SIG-M5 (cell line): ENCODE results near the gene TTC23L.

Experiments used
- DNase-seq: peaks from one replicate; lab custom pipeline; 2025; lab: John Stamatoyannopoulos, UW

Gene TTC23L

DNA sequence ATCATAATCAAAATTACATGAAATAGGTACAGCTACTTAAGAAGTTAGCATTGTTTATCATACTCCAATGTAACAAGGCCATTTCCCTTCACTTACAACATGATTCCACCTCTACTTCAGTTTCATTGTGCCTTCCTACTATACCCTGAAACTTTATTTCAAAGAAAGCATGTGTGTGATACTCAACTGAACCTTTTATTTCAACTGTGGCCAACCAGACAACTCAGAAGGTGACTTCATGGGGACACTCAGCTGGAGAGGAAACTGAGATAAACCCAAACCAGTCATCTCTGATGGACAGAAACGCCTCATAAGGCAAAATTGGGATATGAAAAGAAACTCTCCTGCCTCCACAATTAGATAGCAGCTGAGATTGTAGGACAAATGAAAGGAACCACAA lies 5.9 kb upstream of the TTC23L start:
- no peak for DNase-seq

DNA sequence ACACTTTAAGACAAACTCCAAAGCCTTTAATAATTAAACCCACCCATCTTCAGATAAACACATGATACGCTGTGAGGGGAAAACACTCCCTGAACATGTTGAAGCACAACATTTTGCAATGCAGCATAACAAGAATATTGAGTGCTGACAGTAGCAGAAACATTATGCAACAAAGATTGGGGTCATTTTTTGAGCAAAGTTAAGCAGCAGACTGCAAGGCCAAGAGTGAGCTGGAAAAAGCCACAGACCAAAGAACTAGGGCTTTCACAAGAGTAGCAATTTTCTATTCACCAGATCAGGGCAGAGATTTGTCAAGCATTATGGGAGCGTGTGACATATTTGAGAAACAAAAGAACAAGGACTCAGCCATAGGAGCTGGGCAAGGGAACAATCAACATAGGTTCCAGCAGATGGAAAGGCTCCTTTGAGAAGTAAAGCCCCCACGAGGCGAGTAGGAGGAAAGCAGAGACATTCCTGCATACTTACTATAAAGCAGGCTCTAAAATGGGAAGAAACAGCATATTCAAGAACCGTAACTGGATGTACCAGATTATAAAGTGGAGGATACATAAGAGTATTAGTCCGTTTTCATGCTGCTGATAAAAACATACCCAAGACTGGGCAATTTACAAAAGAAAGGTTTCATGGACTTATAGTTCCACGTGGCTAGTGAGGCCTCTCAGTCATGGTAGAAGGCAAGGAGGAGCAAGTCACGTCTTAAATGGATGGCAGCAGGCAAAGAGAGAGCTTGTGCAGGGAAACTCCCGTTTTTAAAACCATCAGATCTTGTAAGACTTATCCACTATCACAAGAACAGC lies 4.8 kb upstream of the TTC23L start:
- DNase-seq: no peak

DNA sequence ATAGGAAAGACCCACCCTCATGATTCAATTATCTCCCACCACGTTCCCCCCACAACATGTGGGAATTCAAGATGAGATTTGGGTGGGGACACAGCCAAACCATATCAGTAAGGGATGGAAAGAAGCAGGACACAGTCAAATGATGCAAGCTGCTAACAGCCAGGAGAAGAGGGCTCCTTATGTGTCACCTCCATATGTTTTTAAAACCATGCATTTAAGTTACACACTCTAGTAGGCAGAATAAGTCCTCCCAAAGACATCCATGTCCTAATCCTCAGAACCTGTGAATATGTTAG lies 4.2 kb upstream of the TTC23L start:
- DNase-seq: no peak

DNA sequence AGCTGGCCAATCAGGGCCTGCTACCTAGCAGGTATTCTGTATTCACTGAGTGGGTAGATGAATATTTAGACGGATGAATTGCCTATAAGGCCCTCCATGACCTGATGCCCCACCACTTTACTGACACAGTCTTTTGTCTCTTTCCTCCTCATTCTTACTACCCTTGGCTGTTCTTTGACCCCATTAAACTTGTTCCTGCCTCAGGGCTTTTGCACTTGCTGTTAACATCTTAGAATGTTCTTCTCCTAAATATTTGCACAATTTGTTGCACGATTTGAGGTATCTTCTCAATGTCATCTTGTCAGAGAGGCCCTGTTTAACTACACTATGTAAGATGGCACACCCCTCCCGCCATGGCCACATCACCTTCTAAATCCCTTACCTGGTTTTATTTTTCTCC lies 3.3 kb upstream of the TTC23L start:
- no peak for DNase-seq

DNA sequence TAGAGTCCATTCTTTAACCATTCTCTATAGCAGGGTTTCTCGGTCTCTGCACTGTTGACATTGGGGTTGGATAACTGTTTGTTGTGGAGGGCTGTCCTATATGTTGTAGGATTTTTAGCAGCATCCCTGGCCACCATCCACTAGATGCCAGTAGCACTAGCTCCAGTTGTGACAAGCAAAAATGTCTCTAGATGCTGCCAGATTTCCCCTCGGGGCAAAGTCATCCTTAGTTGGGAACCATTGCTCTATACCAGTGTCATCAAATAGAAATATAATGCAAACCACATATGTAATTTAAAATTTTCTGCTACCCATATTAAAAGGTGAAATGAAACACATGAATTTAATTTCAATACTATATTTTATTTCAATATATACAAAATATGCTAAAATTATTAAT lies 2.9 kb downstream of the TTC23L start:
- no peak for DNase-seq

DNA sequence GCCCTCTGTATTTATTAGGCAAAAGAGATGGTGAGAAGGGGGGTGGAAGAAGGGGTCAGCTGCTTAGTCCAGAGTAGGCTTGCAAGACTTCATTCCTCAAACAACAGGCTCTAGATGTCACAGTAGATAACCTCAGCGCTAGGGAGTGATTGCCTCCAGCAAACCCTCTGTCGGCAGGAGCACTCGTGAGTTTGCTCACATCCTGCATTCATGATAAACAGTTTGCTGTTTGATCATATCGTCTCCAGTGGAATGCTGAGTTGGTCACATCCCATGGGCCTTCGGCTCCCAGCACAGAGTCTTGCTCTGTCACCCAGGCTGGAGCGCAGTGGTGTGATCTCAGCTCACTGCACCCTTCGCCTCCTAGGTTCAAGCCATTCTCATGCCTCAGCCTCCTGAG lies 3.6 kb downstream of the TTC23L start:
- DNase-seq: no peak

DNA sequence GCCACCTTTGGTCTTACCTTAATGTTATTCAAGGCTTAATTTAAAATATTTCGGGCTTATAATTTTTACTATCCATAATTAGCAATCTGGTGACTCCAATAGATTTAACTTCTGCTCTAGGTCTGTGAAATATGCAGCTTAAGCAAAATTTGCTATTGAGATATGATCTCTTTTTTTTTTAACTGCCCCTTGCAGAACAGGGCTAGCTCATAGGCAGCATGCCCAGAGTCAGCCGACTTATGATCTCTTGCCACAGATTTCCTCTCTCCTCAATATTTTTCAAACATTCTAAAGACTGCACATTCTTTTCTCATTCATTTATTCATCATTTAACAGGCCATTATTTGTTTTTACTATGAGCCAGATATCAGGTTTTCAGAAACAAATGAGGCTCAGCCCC lies 4.5 kb downstream of the TTC23L start:
- DNase-seq: no peak

DNA sequence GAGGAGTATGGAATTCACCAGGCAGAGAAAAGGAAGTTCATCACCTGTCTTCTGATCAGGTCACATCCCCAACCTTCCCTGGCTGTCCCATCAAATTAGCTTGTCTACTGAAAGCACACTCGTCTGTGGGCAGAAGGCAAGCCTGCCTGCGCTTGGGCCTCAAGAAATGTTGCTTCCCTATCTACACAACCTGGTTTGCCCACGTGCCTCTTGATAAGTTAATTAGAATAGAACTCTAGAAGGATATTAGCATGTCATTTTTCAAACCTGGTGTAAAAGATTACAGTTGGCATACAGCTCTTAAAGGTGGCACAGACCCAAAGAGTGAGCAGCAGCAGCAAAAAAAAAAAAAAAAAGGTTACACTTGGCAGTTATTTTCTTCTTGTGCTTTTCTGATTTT lies 5.1 kb downstream of the TTC23L start:
- DNase-seq: no peak

DNA sequence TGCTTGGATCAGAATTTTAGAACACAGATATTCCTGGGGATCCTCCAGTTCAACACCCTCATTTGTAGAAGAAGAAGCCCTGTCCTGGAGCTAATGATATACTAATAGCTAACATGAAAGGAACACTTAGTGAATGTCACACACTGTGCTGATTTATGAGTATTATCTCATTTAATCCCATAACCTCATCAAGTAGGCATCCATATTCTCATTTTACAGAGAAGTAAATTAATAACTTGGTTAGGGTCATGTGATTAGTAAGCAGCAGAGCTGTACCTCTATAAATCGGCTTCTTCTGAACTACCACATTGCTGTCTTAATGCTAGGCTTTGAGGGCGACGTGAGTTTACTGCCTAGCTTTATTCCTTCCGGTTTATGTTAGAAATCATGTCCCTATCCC lies 6.0 kb downstream of the TTC23L start:
- DNase-seq: no peak

DNA sequence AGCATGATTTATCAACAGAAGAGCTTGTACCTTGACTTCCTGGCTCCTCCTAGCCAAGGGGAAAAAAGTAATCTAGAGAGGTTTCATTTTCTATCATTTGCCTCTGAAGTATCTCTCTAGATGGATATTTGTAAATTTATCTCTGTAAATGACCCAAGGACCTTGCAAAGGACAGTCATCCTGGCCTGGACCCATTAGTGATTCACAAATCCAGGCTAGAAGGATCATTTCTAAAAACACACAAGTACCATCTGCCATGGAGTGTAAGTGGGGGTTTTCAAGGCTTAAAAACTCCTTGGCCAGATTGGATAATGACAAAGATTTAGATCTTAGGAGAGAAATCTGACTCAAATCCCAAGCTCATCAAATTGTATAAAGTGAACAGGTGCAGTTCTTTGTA lies 8.1 kb downstream of the TTC23L start:
- DNase-seq: no peak

DNA sequence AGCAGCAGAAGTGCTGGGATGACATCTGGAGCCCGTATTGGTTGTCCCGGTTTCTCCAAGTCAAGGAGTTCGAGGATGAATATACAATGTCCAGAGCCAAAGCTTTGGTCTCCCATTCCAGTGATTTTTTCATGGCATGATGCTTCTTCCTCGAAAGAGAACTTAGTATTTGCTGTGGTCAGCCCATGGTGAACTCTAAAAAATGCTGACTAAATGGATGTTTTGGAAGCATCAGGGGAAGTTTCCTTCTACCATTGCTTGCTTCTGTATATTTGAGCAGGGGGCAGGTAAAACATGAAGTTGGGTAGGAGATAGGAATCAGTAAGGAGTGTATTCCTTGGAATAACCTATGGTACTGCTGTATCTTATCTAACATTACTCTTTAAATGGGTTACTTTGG lies 8.6 kb downstream of the TTC23L start:
- no peak for DNase-seq

DNA sequence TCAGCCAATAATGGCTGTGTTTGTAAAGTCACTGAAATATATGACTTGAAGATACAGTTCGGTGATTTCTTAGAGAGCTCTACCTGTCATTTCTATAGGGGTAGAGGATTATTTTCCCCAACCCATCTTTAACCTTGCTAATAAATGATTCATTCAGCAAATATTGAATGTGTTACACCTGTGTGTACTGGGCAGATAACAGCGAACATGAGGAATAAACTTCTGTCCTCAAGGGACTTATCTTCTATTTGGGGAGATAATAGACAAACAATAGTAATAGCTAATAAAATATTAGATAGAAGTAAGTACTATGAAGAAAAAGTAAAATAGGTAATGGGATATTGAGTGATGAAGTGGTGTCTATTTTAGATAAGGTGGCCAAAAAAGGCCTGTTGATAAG lies 9.3 kb downstream of the TTC23L start:
- DNase-seq: no peak

DNA sequence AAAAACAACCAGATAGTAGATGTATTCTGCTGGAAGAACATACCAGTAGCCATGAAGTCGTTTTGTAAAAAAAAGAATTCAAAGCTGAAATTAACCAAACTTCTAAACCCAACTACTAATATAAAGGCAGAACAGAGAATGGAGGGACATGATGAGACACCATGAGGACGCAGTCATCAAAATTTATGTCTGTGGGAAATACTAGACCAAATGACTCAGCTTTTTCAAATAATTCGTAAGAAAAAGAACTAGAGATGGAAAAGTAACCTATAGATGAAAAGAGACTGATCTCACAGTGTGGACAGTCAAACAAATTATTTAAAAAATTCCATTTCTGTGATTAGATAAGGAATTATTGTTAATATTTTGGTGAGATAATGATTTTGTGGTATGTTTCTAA lies 10.3 kb downstream of the TTC23L start:
- no peak for DNase-seq

DNA sequence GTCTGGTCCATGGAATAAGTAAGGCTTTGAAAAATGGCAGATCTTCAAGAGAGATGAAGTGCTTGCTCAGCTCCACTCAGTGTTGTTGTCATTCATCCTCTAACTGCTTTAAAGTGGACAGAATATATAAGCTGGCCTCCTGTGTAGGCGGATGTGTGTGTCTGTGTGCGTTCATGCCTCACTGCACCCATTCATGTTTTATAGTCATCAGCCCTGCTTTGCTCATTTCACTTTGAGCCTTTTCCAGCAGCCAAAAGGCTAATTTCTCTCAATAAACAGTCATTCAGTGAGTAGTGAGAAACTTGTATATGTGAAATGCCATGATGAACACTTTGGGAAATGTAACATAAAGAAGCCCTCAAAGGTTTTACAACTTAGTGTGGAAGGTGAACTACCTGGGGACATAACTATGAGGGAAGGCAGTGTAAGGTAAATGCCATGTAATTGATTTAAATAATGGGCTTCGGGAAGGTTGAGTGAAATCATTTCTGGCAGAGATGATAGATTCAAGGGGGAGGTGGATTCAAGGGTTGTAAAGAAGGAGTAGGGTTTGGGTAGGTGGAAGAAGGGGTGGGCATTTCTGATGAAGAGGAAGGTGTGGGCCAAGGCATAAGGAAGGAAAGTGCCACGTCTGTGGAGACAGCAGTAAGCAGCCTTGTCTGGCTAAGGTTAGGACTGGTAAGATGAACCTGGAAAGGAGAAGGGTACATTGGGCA lies 15.7 kb downstream of the TTC23L start:
- no peak for DNase-seq

DNA sequence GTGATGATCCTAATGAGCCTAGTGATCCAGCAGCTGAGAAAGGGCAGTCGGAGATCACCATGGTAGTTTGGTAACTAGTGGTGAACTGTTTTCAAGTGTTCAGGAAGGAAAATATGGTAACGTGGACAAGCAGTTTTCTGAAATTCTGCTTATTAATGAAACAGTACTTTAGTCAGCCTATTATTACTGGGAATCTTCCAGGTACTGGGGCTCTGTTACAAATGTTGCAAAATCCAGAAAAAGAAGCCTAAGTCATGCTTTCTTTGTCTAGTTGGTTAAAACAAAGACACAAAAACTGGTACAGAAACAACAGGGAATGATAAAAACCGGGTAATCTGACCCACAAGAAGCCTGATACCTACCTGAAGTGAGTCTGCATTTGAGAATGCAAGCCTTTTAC lies 18.2 kb downstream of the TTC23L start:
- no peak for DNase-seq

DNA sequence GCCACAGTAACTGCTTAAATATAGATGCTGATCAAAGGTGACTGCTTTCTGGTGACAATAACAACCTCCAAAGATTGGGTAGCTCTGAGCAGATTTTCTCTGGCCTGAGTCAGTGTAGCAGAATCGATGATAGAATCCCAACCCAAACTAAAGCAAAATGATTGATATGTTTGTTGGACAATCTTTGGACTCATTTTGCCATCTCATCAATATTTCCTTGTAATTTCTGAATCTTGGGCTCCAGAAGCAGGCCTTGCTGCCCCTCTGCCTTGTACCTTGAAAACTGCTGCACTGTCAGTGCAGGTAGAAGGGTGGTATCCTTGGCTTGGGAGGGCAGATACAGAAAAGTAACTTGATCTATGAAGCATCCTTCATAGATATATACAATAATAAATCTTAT lies 18.9 kb downstream of the TTC23L start:
- DNase-seq: no peak

DNA sequence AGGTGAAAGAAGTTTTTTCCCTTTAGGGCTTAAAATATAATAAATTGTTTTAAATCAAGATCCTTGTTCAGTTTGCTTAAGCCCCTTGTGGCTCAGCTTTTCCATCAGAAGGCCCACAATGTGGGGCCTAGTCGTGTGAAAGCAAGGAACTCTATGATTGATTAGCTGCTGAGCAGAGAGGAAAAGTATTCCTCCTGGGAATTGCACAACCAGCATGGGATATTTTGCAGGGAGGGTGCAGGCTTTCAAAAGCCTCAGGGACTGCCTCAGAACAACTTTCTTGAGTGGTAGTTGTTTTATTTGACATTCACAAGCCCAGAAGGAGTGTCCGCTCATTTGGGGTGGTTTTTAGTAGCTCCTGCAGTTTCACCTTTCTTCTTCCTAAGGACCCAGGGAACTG lies 19.8 kb downstream of the TTC23L start:
- DNase-seq: no peak

DNA sequence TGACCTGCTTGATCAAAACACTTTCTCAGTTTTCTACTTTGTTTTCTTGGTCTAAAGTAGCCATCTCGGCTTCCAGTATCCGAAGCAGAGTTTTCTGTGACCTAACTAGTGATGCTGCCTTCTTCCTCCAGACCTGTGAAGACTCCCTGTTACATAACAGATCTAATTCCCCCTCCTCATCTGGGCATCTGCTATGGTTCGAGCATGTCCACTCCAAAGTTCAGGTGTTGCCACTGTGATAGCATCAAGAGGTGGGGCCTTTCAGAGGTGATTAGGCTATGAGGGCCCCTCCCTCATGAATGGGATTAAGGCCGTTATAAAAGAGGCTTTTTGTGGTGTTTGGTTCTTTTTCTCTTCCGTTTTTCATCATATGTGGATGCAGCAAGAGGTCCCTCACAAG lies 20.3 kb downstream of the TTC23L start:
- no peak for DNase-seq

DNA sequence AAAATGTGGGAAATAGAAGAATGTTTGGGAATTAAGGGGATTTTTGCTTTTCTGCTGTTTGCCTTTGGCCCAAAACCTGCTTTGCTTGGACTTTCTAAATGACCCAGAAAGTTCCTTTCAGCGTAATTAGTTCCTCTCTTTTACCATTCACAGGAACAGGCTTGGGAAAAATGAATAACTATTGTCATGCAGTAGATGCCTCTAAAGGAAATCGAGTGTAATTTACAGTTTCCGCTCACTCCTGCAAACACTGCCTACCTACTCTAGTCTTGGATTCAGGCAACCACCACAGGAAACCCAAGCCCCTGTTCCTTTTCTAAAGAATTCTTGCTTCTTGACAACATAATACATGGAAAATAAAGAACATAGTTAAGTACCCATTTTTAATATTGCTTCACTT lies 25.0 kb downstream of the TTC23L start:
- DNase-seq: no peak

DNA sequence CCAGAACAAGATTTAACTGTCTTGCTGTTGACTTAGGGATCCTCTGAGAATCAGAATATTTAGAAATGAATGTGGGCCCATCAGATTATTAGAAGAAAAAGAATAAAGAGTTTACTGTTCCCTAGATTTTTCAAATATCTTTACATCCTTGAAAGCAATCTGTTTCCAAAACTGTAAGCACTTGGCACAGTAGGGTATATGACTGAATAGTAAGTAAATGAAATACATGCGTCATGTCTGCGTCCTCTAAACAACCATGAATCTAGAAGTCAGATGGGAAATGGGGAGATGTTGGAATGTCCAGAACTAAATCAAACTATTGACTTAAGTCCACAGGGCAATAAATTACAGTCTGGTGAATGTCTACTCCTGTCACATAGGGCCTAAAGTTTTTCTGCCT lies 26.1 kb downstream of the TTC23L start:
- no peak for DNase-seq

DNA sequence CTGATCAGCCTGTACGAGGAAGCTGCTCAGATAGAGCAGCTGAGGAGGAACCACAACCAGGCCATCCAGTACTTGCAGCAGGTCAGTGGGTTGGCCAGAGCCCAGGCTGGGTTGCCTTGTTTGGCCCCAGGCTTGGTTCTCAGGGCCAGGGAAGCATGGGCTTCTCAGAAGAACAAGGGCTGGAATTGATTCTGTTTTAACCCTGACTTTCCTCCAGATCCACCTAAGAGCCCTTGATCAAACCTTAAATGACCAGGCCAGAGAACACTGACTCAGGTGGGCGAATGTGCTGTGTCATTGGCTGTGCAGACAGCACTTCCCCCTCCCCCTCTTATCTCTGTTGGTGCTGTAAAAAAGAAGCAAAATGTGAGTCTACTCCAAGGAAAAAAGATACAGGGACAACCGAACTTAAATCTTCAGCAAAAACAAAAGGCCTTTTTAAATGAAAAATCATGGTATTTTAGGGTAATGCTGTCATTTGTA lies 28.1 kb downstream of the TTC23L start:
- DNase-seq: no peak

DNA sequence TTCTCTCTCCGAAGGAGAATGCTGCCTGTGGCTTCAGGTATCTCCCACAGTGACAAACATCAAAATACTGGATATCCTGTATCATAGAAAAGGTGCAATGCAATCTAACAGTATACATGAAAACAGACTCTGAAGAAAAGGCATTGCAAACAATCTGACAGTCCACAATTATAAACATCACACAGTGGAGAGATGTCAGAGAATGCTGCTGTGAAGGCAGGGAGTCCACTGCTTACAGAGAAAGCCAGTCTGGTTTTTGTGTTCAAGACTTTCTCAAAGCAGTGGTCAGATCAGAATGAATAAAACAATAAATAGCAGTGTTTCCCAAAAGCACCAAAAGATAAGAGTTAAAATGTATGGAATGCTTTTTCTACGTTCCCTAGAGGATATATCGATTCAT lies 28.7 kb downstream of the TTC23L start:
- no peak for DNase-seq

DNA sequence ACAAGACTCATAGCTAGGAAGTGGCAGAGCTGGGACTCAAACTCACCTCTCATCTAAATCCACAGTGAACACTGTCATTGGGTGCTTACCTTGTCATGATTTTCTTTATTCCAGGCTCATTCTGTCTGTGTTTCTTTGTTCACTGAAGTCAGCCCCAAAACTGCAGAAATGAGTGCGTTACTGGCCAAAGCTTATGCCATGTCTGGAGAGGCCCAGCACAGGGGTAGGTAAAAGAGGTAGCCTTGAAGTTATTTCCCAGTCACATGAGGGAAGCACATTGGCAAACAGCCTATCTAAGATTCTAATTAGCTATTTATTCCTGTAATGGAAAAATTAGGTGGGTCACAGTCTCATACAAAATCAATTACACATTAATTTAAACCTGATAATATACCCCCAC lies 29.8 kb downstream of the TTC23L start:
- no peak for DNase-seq

DNA sequence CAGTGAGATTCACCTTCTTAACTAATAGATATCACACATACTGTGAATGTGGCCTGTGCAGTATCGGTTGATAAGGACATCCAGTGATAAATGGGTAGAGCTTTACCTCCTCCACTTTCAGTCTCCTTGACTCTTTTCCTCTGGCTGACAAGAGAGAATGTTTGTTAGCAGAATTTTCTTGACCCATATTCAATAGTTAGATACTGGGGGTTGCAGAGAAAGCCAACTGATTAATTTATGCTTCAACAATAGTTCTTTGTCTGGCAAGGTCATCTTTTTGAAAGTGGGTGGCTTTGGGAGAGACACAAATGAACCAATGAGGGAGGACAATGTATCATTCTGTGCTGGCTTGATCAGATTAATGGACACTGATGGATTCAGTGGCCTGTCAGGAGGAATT lies 30.3 kb downstream of the TTC23L start:
- no peak for DNase-seq
